H9 (cell line): Measurements from ENCODE around the gene ARHGAP22. TPM values are rescaled to one million over a fixed set of nuclear protein-coding genes. Genes with fewer than 3 reads are reported as not detected.

Experiments
- DNase-seq: peaks from one replicate; pipeline ENCODE4 v3.0.0-alpha.2; 2017
- H2AFZ ChIP-seq: one replicate; pipeline ENCODE4 v1.6.1; 2013; ENCODE audit warnings: mild to moderate bottlenecking, low read length, control low read depth, moderate library complexity
- H2AK5ac ChIP-seq: 2 replicates; pipeline ENCODE4 v1.6.1; 2013; ENCODE audit warnings: low read length, control low read depth, mixed read lengths; ENCODE audit not compliant: insufficient read length
- H2BK120ac ChIP-seq: one replicate; pipeline ENCODE4 v1.6.1; 2013; ENCODE audit warnings: low read depth, mild to moderate bottlenecking, low read length, control low read depth, inconsistent platforms; ENCODE audit not compliant: poor library complexity, severe bottlenecking
- H2BK12ac ChIP-seq: 2 replicates; pipeline ENCODE4 v1.6.1; 2013; ENCODE audit warnings: low read length, control low read depth, mixed read lengths, low read depth; ENCODE audit not compliant: insufficient read length
- H2BK15ac ChIP-seq: 2 replicates; pipeline ENCODE4 v1.6.1; 2013; ENCODE audit warnings: low read depth, low read length, control low read depth
- H2BK20ac ChIP-seq: one replicate; pipeline ENCODE4 v1.6.1; 2013; ENCODE audit warnings: low read depth, mild to moderate bottlenecking, low read length, control low read depth, inconsistent platforms; ENCODE audit not compliant: poor library complexity, severe bottlenecking
- H2BK5ac ChIP-seq: 2 replicates; pipeline ENCODE4 v1.6.1; 2013; ENCODE audit warnings: low read length, control low read depth, mixed read lengths; ENCODE audit not compliant: insufficient read length
- H3K14ac ChIP-seq: 2 replicates; pipeline ENCODE4 v1.6.1; 2013; ENCODE audit warnings: low read length, control low read depth; ENCODE audit not compliant: insufficient read depth
- H3K18ac ChIP-seq: 2 replicates; pipeline ENCODE4 v1.6.1; 2013; ENCODE audit warnings: low read depth, mild to moderate bottlenecking, mixed read lengths, low read length, control low read depth; ENCODE audit not compliant: insufficient read length
- H3K23ac ChIP-seq: 2 replicates; pipeline ENCODE4 v1.6.1; 2013; ENCODE audit warnings: low read length, control low read depth, mixed read lengths, low read depth; ENCODE audit not compliant: insufficient read length
- H3K23me2 ChIP-seq: 2 replicates; pipeline ENCODE4 v1.6.1; 2013; ENCODE audit warnings: low read depth, mild to moderate bottlenecking, mixed read lengths, low read length, control low read depth; ENCODE audit not compliant: insufficient read length, poor library complexity, severe bottlenecking
- H3K27ac ChIP-seq: 2 replicates; pipeline ENCODE4 v1.5.1; 2013; ENCODE audit warnings: low read length, control low read depth, mixed read lengths, low read depth; ENCODE audit not compliant: insufficient read length
- H3K27me3 ChIP-seq: 2 replicates; pipeline ENCODE4 v1.6.1; 2013; ENCODE audit warnings: low read length, control low read depth, inconsistent platforms; ENCODE audit not compliant: insufficient read depth
- H3K4ac ChIP-seq: 2 replicates; pipeline ENCODE4 v1.6.1; 2013; ENCODE audit warnings: low read depth, mild to moderate bottlenecking, control low read depth, inconsistent platforms, low read length, moderate library complexity
- H3K4me1 ChIP-seq: 2 replicates; pipeline ENCODE4 v1.6.1; 2013; ENCODE audit warnings: low read length, control low read depth, inconsistent platforms; ENCODE audit not compliant: insufficient read depth
- H3K4me2 ChIP-seq: 2 replicates; pipeline ENCODE4 v1.6.1; 2013; ENCODE audit warnings: low read length, control low read depth, mixed read lengths; ENCODE audit not compliant: insufficient read length, insufficient read depth
- H3K56ac ChIP-seq: 2 replicates; pipeline ENCODE4 v1.6.1; 2013; ENCODE audit warnings: low read depth, mild to moderate bottlenecking, mixed read lengths, low read length, control low read depth; ENCODE audit not compliant: insufficient read length
- H3K79me1 ChIP-seq: 2 replicates; pipeline ENCODE4 v1.6.1; 2013; ENCODE audit warnings: low read depth, mild to moderate bottlenecking, moderate library complexity, low read length, control low read depth, inconsistent platforms; ENCODE audit not compliant: insufficient read depth, poor library complexity, severe bottlenecking
- H3K79me2 ChIP-seq: 2 replicates; pipeline ENCODE4 v1.6.1; 2013; ENCODE audit warnings: low read length, control low read depth, inconsistent platforms; ENCODE audit not compliant: insufficient read depth
- H3K9ac ChIP-seq: 2 replicates; pipeline ENCODE4 v1.6.1; 2013; ENCODE audit warnings: low read length, control low read depth, mixed read lengths; ENCODE audit not compliant: insufficient read length; ENCODE audit errors: extremely low read depth
- H3K9me3 ChIP-seq: one replicate; pipeline ENCODE4 v1.6.1; 2013; ENCODE audit warnings: low read depth, low read length, inconsistent platforms; ENCODE audit not compliant: control insufficient read depth
- H3T11ph ChIP-seq: one replicate; pipeline ENCODE4 v1.6.1; 2013; ENCODE audit warnings: mild to moderate bottlenecking, low read length, control low read depth, inconsistent platforms
- H4K20me1 ChIP-seq: one replicate; pipeline ENCODE4 v1.6.1; 2013; ENCODE audit not compliant: control insufficient read depth, insufficient read length, insufficient read depth
- H4K5ac ChIP-seq: 2 replicates; pipeline ENCODE4 v1.6.1; 2013; ENCODE audit warnings: low read depth, mild to moderate bottlenecking, mixed read lengths, low read length, control low read depth; ENCODE audit not compliant: insufficient read length
- H4K8ac ChIP-seq: replicated peaks from 2 replicates; pipeline ENCODE4 v1.6.1; 2013; ENCODE audit warnings: low read length, control low read depth, mixed read lengths, low read depth; ENCODE audit not compliant: insufficient read length
- H4K91ac ChIP-seq: 2 replicates; pipeline ENCODE4 v1.6.1; 2013; ENCODE audit warnings: low read depth, mild to moderate bottlenecking, moderate library complexity, mixed read lengths, low read length, control low read depth; ENCODE audit not compliant: insufficient read length
- H3K27ac Mint-ChIP-seq, 3 experiments: 2 replicates in 2 of 3; 3 replicates in 1 of 3; pipeline ENCODE4 v1.8.0; 2020 to 2021; ENCODE audit warnings: mixed read lengths in 3 of 3, mild to moderate bottlenecking in 1 of 3, moderate library complexity in 1 of 3
- H3K27me3 Mint-ChIP-seq: 2 replicates; pipeline ENCODE4 v1.8.0; 2021; ENCODE audit warnings: low read depth, mild to moderate bottlenecking, moderate library complexity, mixed read lengths
- H3K36me3 Mint-ChIP-seq, 3 experiments: 2 replicates in 2 of 3; 3 replicates in 1 of 3; pipeline ENCODE4 v1.8.0; 2020 to 2021; ENCODE audit warnings: low read depth in 3 of 3, mixed read lengths in 3 of 3; ENCODE audit not compliant: insufficient read depth in 1 of 3
- H3K4me1 Mint-ChIP-seq, 2 experiments: 2 replicates each; pipeline ENCODE4 v1.8.0; 2020; ENCODE audit warnings: mixed read lengths in 2 of 2
- H3K4me3 Mint-ChIP-seq, 2 experiments: 2 replicates in 1 of 2; 3 replicates in 1 of 2; pipeline ENCODE4 v1.8.0; 2020 to 2021; ENCODE audit warnings: mild to moderate bottlenecking in 2 of 2, mixed read lengths in 2 of 2, moderate library complexity in 1 of 2
- H3K9me3 Mint-ChIP-seq, 2 experiments: 2 replicates in 1 of 2; 3 replicates in 1 of 2; pipeline ENCODE4 v1.8.0; 2020; ENCODE audit warnings: mild to moderate bottlenecking in 2 of 2, mixed read lengths in 2 of 2, moderate library complexity in 1 of 2
- WGBS: extraction: QIAGEN DNeasy Blood & Tissue Kit; methylation state at CpG from one replicate; pipeline ENCODE4 v1.1.7; 2013; ENCODE audit warnings: missing lambda C conversion rate, low lambda C conversion rate, mixed read lengths; ENCODE audit not compliant: insufficient read length; ENCODE audit errors: extremely low coverage; 5-methylcytosine and 5-hydroxymethylcytosine counted together
- total RNA-seq: library from RNA; stranded (reverse); gene quantifications from 2 replicates; pipeline ENCODE4 v1.2.1, GENCODE V29; 2021
- TF ChIP-seq, protein P1 (sequence below): fragments of 200-600 bp; sonication (generic); conservative IDR thresholded peaks from 3 replicates; pipeline ENCODE4 v1.8.0; 2021; ENCODE audit warnings: antibody characterized with exemption, mild to moderate bottlenecking

The ARHGAP22 gene
- total RNA-seq, 1 experiment from 2014 or later: 7.4 TPM

DNA sequence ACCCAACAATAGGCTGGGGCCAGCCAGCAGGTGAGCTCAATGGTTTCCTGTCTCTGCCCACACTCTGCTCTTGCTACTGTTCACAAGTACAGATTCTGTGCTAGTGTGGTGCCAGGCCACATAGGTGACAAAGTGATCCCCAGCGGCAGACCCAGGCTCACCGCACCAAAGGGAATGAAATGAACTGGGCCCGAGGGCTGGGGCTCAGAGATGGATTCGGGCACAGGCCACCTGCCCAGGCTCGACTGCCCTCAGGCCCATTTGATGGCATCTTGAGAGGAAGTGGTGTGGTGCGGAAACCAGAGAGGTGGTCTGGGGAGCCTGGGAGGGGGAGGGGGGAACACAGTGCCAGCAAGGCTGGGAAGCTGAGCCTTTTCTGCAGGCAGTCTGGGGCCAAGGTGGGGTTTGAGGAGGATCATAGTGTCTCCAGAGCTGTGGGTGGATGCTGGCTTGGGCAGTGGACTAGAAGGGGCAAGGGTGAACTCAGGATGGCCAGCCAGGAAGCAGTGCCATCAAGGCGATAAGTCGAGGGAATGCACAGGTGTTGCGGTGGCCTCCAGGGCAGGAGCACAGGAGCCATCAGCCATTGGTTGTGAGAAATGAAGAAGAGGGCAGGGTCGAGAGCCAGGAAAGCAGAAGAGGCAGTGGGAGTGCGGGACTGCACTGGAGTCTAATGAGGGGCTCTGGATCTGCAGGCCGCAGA is 85.2 kb downstream of the ARHGAP22 start:
- no CpG with 5 or more reads among the region's 12 CpGs for WGBS
- Histone ChIP-seq H4K8ac (no peak overlapping the region), H2BK12ac (no peak overlapping the region), H4K5ac (no peak overlapping the region), H3K4me2 (no peak overlapping the region), H3K18ac (no peak overlapping the region), H2AK5ac (no peak overlapping the region), H3K23ac (no peak overlapping the region), H2BK5ac (no peak overlapping the region), H3K9me3 (no peaks in the 10 kb centered on the region), H3K9ac (no peak overlapping the region), H2BK20ac (no peak overlapping the region), H3K14ac (no peak overlapping the region), H4K20me1 (no peaks in the 10 kb centered on the region), H3K79me1 (no peaks in the 10 kb centered on the region), H3K27ac (no peak overlapping the region), H3K56ac (no peak overlapping the region), H3K23me2 (peaks cover 6% of the 10 kb centered on the region), H4K91ac (no peak overlapping the region), H3K4me1 (no peaks in the 10 kb centered on the region), H3K79me2 (peaks cover 4% of the 10 kb centered on the region; the same call in 1 of the 2 replicates), H3K27me3 (no peaks in the 10 kb centered on the region), H2AFZ (no peak overlapping the region), H3K4ac (no peak overlapping the region), H3T11ph (no peak overlapping the region), H2BK120ac (no peak overlapping the region), H2BK15ac (no peak overlapping the region)
- peak overlapping the region in 2 of 3 experiments; percentile 55 to 79; a peak in 3 of 7 replicates for H3K27ac Mint-ChIP-seq
- TF ChIP-seq, protein P1, sequence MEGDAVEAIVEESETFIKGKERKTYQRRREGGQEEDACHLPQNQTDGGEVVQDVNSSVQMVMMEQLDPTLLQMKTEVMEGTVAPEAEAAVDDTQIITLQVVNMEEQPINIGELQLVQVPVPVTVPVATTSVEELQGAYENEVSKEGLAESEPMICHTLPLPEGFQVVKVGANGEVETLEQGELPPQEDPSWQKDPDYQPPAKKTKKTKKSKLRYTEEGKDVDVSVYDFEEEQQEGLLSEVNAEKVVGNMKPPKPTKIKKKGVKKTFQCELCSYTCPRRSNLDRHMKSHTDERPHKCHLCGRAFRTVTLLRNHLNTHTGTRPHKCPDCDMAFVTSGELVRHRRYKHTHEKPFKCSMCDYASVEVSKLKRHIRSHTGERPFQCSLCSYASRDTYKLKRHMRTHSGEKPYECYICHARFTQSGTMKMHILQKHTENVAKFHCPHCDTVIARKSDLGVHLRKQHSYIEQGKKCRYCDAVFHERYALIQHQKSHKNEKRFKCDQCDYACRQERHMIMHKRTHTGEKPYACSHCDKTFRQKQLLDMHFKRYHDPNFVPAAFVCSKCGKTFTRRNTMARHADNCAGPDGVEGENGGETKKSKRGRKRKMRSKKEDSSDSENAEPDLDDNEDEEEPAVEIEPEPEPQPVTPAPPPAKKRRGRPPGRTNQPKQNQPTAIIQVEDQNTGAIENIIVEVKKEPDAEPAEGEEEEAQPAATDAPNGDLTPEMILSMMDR: no peak
- no peak for DNase-seq
- H3K27me3 Mint-ChIP-seq: peaks cover 7% of the 10 kb centered on the region
- no peak overlapping the region; a peak in 1 of 5 replicates for H3K4me3 Mint-ChIP-seq
- peaks cover 12 to 20% of the 10 kb centered on the region in 2 experiments for H3K9me3 Mint-ChIP-seq
- H3K36me3 Mint-ChIP-seq: peaks cover 5 to 14% (median 11%) of the 10 kb centered on the region in 3 experiments
- H3K4me1 Mint-ChIP-seq: peaks cover 25 to 27% of the 10 kb centered on the region in 2 experiments
